Measurements from ENCODE around the gene ADRM1.

ADRM1 gene

DNA sequence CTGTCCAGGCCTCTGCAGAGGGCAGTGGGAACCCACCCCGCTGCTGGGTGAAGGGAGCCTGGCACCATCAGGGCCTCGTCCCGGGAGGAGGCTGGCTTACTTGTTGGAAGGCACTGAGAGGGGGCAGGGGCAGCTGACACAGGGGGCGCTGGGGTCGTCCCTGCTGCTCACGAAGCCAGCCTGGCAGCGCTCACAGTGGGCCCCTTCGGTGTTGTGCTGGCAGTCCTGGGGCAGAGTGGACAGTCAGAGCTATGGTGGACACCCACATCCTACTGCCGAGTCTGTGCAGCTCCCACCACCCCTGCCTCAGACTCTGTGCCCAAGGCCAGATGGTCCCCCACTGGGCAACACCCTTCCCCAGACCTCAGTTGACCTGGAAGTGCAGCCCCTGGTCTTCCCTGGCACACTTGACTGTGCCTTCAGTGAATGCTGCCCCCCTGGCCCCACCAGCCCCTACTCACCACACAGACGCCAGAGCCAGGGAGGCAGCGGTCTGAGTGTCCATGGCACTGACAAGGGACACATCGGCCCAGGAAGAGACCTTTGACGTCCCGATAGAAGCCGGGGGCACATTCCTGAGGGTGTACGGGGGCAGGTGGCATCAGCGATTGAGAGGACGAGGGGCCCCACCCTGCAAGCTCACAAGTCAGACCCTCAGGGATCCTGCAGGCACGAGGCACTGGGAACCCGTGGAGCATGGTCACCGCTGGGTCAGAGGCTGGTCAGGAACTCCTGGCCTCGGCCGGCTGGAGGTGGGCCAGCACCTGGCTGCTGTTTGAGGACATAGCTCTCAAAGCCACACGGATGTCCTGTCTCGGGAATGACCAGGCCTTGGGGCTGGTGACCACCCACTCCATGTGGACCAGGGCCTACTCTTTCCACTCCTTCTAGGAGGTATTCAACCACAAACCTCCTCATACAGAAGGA, 21.4 kb downstream of the ADRM1 start:
- DNase-seq (ENCODE audit: low read depth in 2 of 2), result no peak

DNA sequence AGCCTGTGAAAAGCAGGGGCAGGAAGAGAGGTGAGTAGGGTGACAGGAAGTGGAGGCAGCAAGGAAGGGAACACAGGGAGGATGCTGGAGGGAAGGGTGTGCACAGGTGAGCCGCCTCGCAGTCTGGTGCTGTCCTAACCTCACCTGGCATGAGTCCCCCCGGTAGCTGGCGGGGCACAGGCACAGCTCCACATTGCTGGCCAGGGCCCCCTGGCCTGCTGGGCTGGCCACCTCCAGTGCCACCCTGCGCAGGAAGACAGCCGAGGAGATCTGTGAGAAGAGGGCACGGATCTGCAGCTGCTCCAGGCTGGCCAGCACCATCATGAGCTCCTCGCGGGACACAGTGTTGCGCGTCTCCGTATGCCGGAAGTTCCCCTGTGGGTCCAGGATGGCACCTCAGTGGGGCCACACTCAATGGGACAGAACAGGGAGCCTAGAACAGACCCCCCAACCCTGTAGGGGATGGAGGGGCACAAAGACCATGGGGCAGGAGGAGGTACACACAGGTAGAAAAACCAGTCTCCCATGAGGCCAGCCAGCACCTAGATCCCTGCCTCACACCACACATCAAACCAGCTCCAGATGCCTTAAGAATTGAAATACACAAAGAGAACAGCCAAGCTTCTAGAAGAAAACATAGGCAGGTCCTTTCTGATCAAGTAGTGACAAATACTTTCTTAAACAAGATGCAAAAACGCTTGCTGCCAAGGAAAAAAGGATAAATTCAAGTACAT, 22.5 kb downstream of the ADRM1 start:
- no peak for DNase-seq (ENCODE audit: low read depth in 2 of 2)

DNA sequence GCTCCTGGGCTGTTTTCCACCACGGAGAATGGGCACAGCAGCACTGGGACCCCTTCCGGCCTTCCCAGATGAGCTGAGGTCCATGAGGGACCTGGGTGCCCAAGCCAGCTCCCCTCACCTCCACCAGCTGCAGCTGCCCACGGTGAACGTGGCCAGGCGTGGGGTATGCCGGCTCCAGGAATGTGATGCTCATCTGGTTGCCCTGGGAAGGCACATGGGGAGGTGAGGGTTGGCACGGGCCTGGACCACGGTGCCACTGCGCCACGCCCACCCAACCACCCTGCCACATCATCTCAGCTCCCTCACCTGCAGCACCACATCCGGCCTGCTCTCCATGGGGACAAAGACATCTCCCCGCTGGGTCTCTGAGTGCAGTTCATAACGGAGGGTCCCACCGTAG, 23.8 kb downstream of the ADRM1 start:
- no peak for DNase-seq (ENCODE audit: low read depth in 2 of 2)

DNA sequence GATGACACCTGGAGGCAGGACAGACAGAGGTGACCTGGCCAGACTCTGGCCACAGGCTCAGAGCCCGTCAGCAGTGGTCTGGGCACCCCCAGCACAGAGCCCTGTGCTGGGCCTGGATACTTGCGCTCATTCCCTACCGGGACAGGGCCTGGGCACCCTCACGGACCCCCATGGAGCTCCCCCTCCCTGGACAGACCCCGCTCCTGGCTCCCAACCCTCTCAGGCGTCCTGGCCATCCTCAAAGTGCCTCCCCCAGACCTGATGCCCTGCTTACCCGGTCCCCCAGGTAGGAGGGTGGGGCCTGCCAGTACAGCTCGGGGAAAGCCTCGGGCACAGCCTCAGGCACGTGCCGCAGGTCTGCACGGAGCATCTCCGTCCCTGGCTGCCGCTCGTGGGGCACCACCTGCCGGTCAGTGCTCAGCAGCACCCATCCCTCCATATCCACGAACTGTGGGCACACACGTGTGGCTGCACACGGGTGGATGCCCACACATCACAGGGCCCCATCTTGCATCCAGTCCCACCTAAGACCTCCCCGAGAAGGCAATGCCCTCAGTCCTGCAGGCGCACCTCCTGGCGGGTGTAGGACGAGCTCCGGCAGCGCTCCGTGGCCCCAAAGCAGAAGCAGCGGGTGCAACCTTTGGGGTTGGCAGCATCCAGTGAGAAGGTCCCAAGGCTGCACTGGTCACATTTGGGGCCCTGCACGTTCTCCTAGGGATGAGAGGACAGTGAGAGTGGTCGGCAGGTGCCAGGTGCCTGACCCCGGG, 24.3 kb downstream of the ADRM1 start:
- no peak for DNase-seq (ENCODE audit: low read depth in 2 of 2)

DNA sequence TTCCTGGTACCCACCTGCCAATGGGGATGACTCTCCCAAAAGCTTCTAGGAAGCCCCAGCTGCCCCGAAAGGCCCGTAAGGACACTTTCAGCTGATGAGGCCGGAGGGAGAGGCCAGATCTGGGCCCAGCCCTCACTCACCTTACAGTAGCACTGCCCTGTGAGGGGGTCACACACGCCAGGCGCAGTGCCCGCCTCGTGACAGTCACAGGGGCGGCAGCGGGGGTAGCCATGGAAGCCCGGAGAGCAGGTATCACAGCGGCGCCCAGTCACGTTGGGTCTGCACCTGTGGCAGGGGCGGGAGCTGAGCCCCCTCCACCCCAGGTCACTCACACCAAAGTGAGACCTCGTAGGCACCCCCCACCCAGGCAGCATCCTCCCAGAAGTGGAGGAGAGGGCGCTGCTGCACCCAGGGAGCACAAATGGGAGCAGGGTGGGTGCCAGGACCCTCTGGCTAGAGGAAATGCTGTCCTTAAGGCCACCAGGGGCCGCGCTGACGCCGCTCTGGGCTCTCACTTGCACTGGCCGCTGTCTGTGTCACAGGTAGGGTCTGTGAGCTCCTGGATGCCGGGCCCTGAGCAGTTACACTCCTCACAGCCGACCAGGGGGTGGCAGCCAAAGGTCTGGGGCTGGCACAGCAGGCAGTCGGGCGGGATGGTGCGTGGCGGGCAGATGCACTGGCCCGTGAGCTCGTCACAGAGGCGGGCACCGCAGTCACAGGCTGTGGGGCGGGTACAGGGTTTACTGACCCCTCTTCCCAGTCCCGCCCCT, 25.1 kb downstream of the ADRM1 start:
- no peak for DNase-seq (ENCODE audit: low read depth in 2 of 2)

DNA sequence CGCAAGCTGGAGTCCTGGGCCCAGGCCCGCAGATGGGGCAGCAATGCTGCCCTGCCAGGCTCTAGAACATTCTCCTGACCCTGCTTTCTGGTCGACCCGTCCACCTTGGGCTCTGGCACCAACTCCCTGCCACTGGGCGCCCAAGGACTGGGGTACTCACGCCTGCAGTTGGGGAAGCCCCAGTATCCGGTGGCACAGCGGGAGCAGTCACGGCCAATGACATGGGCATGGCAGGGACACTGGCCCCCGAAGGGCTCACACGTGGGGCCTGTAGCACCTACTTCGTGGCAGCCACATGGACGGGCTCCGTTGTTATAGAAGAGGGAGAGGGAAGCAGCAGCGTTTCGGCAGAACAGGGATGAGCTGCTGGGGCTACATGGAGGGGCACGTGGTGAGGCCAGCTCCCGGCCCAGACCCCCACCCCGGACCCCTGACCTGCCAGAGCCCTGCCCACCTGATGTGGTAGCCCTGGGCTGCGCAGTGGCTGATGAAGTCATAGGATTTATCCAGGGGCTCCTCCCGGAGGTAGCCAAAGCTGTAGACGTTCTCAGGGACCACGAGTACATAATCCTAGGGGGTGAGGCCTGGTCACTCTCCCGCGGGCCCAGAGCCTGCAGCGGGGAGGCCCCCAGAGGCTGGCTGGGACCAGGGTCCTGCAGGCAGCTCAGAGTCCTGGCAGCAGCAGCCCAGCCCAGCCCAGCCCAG, 26.0 kb downstream of the ADRM1 start:
- DNase-seq (ENCODE audit: low read depth in 2 of 2), result no peak

DNA sequence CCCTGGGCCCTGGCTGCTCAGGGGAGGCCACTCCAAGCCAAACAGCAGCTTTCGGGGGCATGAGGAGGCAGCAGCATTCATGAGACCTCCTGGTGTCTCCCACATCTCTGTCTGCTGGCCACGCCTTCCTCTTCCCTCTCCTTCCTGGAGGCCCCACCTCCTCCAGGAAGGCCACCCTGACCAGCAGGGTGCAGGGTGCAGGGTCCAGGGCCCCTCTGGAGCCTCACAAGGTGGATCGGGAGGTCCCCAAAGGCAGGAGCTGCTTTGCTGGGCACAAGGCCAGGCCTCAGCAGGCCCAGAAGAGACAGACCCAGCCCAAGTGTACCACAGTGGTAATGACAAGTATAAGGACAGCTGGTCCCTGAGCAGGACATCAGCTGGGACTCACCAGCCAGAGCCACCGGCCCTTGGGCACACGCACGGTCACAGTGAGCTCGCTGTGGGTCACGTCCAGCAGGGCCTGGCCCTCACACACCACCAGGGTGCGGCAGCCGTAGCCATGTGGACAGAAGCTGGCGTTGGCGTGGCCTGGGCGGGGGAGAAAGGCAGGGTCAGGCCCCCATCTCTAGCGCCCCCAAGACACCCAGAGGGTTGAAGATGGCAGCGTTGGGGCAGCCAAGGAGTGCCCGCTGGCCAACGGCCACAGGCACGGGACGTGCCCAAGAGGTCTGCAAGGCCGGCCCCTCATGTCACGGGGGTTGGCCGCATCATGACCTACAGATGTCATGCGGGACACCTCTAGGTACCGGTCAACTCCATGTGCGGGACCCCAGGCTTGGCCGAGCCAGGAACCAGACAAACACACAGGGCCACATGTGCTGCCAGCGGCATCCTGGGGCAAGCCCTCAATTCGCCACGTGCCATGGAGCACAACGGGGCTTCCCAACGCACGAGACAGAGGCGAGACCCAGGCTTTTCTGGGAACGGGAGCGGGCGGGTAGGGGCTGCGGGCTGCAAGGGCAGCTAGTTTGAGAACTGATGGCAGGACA, 26.9 kb downstream of the ADRM1 start:
- no peak for DNase-seq (ENCODE audit: low read depth in 2 of 2)

DNA sequence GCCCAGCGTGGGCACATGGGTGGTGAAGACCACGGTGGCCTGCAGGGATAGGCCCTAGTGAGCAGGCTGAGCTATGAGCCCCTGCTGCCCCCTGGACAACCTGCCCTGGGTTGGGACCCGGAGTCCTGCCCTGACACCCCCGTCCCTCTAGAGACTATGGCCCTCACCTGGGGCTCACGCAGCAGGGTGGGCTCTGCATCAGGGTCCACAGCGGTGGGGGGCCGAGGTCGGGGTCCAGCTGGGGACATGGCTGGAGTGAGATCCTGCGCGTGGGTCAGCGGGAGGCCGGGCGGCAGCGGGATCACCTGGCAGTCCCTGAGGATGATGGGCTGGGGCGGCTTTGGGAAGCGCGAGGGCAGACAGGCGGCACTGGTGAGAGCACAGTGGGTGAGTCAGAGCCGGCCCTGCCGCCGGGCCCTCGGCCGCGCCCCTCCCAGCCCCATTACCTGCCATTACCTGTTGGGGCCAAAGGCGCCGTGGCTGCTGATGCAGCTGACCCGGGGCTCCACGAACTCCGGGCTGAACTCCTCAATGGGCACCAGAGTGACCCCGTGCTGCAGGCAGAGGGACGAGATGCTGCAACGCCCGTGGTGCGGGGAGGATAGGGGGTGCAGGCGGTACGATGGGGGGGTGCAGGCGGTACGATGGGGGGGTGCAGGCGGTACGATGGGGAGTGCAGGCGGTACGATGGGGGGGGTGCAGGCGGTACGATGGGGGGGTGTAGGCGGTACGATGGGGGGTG, 27.9 kb downstream of the ADRM1 start:
- DNase-seq (ENCODE audit: low read depth in 2 of 2), result no peak

DNA sequence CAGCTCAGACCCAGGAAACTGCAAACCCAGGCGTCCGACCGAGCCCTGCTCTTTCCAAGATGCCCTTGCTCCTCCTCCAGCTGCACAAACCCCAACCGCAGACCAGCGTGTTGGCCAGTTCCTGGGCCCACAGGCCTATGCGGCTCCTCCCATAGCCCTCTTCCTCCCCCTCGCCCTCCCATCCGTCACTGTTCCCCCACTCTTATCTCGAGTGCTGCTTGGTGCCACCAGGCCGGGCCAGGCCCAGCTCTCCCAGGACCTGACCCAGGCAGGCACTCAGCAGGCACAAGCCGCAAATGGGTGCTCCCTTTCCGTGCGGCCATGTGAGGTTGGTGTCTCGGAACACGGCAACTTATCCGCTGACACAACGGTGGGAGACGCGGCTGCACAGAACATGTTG, 28.6 kb downstream of the ADRM1 start:
- DNase-seq (ENCODE audit: low read depth in 2 of 2), result no peak

DNA sequence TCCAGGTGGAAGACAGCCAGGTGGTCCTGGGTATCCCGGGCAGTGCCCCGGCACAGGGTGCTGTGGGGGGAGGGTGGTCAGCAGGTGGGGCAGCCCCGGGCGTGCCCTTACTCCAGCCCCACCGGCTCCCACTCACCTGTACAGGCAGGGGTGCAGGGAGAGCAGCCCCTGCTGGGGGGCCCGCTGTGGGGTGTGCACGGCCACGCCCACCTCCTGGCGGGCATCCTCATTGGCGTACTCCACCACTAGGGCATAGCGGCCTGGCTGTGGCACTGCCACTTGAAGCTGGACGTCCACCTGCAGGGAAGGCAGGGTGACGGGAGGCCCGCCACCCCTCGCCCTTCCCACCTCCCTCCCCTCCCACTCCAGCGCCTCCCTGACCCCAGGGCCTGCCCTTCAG, 29.6 kb downstream of the ADRM1 start:
- DNase-seq (ENCODE audit: low read depth in 2 of 2), result no peak

DNA sequence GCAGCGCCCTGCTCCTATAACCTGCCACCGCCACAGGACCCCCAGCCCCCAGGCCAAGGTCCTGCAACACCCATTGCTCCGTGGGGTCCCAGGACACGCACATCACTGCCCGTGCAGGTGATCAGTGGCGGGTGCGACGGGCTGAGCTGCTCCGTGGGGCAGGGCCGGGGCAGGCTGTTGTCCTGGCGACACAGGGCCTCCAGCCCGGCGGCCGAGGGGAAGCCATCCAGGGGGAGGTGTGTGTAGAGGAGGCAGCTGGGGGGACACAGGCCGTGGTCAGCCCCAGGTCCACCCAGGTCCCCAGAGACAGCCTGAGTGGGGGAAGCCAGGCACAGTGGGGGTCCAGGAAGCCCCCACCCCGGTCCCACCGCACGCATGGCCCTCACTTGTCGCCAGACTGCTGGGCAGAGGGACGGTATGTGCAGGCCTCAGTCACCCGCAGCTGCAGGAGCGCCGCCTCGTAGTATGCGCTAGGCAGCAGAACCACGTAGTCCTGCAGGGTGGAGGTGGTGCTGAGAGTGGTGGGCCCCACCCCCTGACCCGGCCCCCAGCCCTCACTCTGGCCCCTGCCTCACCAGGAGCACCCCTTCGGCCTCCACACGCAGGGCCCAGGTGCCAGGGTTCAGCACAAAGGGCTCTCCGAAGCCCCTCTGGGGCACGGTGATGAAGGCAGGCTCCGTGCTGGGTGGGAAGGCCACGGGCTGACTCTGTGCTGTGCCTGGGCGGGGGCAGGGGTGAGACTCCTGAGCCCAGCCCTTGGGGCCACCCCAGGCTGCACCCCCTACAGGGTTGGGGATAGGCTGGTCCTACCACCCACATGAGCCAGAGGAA, 30.4 kb downstream of the ADRM1 start:
- no peak for DNase-seq (ENCODE audit: low read depth in 2 of 2)

DNA sequence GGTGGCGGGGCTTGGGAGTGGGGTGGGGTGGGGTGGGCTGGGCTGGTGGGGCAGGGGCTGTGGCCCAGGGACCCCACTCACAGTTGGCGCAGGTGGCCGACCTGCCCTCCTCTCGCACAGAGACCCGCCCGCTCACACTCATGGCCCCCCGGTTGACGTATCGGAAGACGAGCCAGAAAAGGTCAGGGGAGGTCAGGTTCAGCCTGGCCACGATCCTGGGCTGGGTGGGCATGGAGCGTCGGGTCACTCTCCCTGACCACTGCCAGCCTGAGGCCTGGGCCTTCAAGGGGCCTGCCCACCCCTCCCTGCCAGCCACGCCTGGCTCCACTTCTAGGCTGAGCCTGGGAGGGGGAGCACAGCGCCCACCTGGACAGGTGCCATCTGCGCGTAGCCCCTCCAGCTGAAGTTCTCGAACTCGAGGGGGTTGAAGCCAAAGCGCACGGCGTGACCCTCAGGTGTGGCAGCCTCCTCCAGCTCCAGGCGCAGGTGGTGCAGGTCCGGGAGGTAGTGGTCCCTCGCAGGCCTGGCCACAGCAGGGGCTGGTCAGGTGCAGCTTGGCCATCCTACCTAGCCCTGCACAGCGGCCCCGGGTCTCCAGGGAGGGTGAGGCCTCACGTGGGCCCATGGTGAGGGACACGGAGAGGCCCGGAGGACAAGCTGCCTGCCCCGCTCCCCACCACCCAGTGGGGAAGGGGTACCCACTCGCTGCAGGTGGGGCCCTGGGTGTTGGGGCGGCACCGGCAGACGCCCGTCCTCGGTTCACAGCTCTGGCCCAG, 31.2 kb downstream of the ADRM1 start:
- no peak for DNase-seq (ENCODE audit: low read depth in 2 of 2)

DNA sequence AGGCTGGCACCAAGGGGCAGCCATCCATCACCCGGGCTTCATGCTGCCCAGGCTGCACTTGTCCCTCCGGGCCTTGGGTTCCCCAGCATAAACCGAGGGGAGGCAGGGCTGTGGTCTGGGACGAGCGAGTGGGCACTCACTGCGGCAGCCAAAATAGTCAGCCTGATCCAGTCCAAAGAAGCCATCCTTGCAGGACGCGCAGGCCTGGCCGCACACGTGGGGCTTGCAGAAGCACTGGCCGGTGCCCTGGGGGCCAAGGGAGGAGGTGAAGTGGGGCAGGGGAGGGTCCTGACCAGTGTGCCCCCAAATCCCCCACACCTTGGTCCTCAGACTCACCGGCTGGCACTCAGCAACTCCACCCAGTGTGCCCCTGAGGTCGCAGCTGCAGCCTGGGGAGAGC, 32.1 kb downstream of the ADRM1 start:
- DNase-seq (ENCODE audit: low read depth in 2 of 2), result no peak

DNA sequence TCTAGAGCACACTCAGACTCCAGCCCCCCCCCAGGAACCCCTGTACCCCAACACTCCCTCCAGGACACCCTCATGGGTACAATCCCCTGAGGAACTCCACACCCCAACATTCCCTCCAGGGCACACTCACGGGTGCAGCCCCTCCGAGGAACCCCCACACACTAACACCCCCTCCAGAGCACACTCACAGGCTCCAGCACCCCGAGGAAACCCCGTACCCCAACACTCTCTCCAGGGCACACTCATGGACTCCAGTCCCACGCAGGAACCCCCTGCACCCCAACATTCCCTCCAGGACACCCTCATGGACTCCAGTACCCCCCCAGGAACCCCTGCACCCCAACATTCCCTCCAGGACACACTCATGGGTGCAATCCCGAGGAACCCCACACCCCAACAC, 32.7 kb downstream of the ADRM1 start:
- no peak for DNase-seq (ENCODE audit: low read depth in 2 of 2)

DNA sequence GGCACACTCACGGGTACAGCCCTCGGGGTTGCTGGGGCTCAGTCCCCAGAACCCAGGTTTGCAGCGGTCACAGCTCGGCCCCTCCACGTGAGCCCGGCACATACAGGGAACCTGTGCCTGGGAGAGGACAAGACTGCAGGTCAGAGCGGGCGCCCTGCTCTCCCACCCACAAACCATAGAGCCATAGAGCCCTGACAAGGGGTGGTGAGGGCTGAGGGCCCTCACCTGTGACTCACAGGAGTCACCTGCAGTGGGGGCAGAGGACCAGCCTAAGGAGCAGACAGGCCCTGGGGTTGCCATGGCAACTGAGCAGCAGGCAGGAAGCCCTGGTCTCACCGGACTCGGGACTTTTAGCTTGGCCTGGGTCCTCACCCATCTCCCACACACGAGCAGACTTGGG, 33.5 kb downstream of the ADRM1 start:
- DNase-seq (ENCODE audit: low read depth in 2 of 2), result no peak

DNA sequence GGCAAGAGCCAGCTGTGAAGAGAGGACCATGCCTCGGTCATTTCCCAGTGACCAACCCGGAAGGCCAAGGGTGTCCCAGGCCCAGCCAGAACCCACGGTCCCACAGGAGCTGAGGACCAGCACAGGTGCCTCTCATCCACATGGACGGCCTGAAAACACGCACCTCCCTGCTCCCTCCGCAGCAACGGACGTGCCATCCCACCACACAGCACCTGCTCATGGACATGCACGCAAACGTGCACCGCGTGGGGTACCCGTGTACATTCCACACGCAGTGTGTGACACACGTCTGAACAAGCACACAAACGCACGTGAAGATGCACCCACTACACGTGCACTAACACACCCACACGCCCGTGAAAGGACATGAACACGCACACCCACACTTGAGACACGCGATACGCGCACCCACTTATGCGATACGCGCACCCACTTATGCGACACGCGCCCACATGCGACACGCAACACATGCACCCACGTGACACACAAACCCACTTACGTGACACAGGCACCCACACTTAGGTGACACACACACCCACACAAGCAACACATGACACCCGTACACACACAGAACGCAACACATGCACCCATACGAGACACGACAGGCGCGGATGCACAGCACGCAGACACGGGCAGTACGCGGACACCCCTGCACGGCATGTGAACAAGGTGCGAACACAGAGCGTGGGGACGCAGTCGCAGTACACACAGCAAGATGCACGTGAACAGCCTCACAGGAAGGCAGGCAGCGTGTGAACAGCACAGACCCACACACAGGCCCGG, 34.2 kb downstream of the ADRM1 start:
- DNase-seq (ENCODE audit: low read depth in 2 of 2), result no peak

All from stimulated activated CD4-positive, alpha-beta T cell treated with anti-CD3 and anti-CD28 coated beads, Interleukin-15, amount 100 ng/mL, for 48 hours (primary cell).